ENCODE measurements around the gene PCK2.

The PCK2 gene

DNA sequence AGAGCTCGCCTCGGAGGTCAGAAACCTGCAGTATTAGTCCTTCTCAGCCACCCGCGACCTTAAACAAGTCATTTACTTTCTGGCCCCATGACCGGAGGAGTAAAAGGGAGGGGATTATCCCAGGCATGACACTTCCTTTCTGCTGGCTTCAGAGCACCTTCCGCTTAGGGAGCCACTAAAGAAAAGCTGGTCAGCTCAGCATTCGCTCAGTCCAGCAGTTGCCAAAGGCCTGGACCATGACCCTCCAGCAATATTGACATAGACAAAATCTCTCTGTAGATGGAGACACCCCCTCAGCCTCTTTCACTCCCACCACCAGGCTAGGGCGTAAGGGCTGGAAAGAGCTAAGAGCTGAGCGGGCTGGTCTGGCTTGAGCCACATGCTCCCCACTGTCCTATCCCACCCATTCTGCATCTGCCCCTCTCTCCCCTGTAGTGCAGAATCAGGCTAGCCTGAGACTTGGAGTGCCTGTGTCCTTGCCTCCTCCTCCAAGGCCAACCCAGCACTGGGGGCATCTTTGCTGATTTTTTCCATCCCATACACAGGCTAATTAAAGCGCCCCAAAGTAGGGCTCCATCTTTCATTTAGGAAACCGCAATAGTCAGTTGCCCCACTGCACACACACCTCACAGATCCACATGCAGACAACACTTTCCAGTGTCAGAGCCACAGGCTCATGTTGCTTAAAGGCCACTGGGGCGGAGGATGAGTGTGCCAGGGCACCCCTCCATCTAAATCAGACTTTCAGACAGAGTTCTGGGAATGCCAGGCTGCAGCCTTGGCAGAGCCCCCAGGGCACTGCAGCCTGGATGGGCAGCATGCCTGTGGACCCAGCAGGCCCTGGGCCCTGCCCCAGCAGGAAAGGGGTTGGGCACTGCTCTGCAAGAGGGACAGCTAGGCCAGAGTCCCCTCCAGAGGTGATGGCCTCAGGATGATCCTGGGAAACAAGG lies 26.7 kb upstream of the PCK2 start:
- DNase-seq (ENCODE audit: low read depth) = no peak
- TF ChIP-seq, protein P1, sequence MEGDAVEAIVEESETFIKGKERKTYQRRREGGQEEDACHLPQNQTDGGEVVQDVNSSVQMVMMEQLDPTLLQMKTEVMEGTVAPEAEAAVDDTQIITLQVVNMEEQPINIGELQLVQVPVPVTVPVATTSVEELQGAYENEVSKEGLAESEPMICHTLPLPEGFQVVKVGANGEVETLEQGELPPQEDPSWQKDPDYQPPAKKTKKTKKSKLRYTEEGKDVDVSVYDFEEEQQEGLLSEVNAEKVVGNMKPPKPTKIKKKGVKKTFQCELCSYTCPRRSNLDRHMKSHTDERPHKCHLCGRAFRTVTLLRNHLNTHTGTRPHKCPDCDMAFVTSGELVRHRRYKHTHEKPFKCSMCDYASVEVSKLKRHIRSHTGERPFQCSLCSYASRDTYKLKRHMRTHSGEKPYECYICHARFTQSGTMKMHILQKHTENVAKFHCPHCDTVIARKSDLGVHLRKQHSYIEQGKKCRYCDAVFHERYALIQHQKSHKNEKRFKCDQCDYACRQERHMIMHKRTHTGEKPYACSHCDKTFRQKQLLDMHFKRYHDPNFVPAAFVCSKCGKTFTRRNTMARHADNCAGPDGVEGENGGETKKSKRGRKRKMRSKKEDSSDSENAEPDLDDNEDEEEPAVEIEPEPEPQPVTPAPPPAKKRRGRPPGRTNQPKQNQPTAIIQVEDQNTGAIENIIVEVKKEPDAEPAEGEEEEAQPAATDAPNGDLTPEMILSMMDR (IDR thresholded peaks at IDR 0.05; ENCODE audit: insufficient read depth, low read depth, low read length, missing control alignments) = no peak
- no peak overlapping the region for H3K4me3 ChIP-seq (ENCODE audit: low read length)

GRCh38 chr14:24068711-24069410 lies 25.2 kb upstream of the PCK2 start:
- TF ChIP-seq, protein P1 (IDR thresholded peaks at IDR 0.05; ENCODE audit: insufficient read depth, low read depth, low read length, missing control alignments) = no peak
- H3K4me3 ChIP-seq (ENCODE audit: low read length) = no peak overlapping the region
- no peak for DNase-seq (ENCODE audit: low read depth)

DNA sequence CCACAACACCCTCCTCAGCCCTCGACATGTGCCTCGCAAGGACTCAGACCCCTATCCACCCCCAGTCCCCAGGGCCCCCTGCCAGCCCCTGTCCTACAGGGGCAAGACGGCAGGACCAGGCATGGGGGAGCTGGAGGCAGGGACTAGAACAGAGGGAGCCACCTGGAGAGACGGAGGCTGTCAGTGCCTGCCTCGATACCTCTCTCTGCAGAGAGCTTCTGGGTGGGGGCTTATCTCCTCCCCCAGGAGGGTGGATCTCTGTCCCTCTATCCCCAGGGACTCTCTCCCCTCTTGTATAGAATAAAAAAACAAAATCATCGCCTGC lies 24.7 kb upstream of the PCK2 start:
- no peak overlapping the region for H3K4me3 ChIP-seq (ENCODE audit: low read length)
- DNase-seq (ENCODE audit: low read depth) = no peak
- TF ChIP-seq, protein P1 (IDR thresholded peaks at IDR 0.05; ENCODE audit: insufficient read depth, low read depth, low read length, missing control alignments) = no peak

DNA sequence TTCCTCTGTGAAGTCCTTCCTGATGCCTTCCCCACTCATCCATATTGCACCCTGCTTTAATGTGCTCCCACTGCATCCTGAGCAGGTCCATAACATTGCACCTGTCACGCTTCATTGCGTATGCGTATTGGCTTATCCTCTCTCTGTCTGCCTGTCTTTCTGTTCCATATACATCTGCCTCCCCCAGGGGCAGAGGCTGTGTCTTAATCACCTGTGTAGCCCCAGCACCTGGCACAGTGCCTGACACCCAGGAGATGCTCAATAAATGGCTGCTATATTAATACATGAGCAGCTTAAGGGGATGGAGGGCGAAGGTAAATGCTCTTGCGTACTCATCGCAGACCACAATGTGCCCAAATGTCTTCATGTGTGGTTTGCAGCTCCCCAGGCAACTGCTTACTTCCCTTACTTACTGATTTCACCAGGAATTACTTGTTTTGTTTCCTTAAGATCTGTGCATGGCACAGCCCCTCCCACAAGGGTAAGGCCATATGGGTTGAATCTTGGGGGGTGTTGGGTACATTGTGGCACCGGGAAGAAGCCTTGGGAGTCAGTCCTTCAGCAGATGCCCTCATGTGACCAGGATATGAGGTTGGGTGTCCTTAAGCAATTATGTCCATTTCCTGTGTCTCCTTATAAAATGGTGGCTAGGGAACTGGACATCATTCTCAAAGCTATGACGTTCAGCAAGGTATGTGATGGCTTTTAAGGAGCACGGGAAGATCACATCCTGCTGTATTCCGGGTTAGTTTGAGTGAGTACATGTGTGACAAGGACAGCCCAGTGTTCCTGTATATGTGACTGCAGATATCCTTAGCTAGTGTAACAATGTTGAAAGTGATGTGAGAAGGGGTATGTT lies 23.6 kb upstream of the PCK2 start:
- H3K4me3 ChIP-seq (ENCODE audit: low read length) = no peak overlapping the region
- DNase-seq (ENCODE audit: low read depth) = no peak
- TF ChIP-seq, protein P1 (IDR thresholded peaks at IDR 0.05; ENCODE audit: insufficient read depth, low read depth, low read length, missing control alignments) = no peak

GRCh38 chr14:24071144-24071697 lies 22.9 kb upstream of the PCK2 start, which contains the start of gene CPNE6:
Gene CPNE6, plus strand, starts transcription at chr14:24071562. Its CDS starts 1,375 bp downstream, at chr14:24072937.
- no peak for DNase-seq (ENCODE audit: low read depth)
- no peak within 1 kb of the TSS for H3K4me3 ChIP-seq (ENCODE audit: low read length)
- TF ChIP-seq, protein P1 (IDR thresholded peaks at IDR 0.05; ENCODE audit: insufficient read depth, low read depth, low read length, missing control alignments) = no peak

GRCh38 chr14:24071836-24072430 lies 22.2 kb upstream of the PCK2 start:
- TF ChIP-seq, protein P1 (IDR thresholded peaks at IDR 0.05; ENCODE audit: insufficient read depth, low read depth, low read length, missing control alignments) = no peak
- no peak for DNase-seq (ENCODE audit: low read depth)
- H3K4me3 ChIP-seq (ENCODE audit: low read length) = no peak overlapping the region

All from epithelial cell of esophagus (primary cell).